ENCODE measurements around the gene TCEANC2.

TCEANC2 gene

DNA sequence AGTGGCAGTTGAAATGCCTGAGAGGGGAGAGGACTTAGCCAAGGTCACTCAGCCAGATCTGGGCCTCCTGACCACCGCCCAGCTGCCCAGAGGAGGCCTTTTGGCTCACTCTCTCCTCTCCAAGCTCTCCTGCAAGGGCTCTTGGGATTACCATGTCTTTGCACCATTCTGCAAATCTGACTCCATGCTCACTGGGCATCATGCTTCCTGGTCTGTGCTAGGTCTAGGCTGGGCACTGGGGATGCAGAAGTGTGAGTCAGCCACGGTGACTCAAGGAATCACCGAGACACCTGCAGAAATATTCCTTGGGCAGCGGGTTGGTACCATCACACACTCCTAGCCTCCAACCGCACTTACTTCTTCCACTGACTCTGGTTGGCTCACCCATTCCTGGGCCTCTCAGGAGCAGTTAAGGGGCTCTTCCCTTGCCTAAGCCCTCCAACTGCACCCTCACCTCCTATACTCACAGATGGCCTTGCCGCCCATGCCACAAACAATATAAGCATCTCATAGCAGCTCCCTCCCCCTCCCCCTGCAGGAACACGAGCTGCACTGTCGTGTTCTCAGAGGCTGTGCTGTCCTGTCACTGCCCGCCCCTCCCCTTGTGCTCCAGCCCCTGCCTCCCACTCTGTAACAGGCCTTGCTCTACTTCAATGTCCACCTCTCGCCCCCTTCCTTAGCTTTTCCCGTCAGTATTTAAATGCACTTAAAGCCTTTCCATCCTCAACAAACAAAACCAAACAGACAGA is 64.6 kb downstream of the TCEANC2 start:
- no peak overlapping the region for H3K4me3 ChIP-seq (ENCODE audit: low read length)
- H3K27ac ChIP-seq (ENCODE audit: low read depth, low read length), result no peak overlapping the region
- TF ChIP-seq, protein P1, sequence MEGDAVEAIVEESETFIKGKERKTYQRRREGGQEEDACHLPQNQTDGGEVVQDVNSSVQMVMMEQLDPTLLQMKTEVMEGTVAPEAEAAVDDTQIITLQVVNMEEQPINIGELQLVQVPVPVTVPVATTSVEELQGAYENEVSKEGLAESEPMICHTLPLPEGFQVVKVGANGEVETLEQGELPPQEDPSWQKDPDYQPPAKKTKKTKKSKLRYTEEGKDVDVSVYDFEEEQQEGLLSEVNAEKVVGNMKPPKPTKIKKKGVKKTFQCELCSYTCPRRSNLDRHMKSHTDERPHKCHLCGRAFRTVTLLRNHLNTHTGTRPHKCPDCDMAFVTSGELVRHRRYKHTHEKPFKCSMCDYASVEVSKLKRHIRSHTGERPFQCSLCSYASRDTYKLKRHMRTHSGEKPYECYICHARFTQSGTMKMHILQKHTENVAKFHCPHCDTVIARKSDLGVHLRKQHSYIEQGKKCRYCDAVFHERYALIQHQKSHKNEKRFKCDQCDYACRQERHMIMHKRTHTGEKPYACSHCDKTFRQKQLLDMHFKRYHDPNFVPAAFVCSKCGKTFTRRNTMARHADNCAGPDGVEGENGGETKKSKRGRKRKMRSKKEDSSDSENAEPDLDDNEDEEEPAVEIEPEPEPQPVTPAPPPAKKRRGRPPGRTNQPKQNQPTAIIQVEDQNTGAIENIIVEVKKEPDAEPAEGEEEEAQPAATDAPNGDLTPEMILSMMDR (IDR thresholded peaks at IDR 0.05; ENCODE audit: low read depth, low read length, poor library complexity, severe bottlenecking), result no peak
- no peak for TF ChIP-seq EZH2phosphoT487 (IDR thresholded peaks at IDR 0.05; ENCODE audit: borderline replicate concordance, low read length)
- H3K36me3 ChIP-seq (ENCODE audit: control insufficient read depth, low read length), result no peaks in the 10 kb centered on the region
- H3F3A ChIP-seq (ENCODE audit: control insufficient read depth, insufficient read depth), result no peaks in the 10 kb centered on the region
- no peaks in the 10 kb centered on the region for H3K9me3 ChIP-seq (ENCODE audit: control insufficient read depth, insufficient read depth, low read length)
- no peak overlapping the region for H3K4me2 ChIP-seq (ENCODE audit: low read length)
- no peaks in the 10 kb centered on the region for H3K79me2 ChIP-seq (ENCODE audit: control insufficient read depth, low read length)
- H3K27me3 ChIP-seq (ENCODE audit: control insufficient read depth, low read length), result peaks cover 5% of the 10 kb centered on the region; the same call in 1 of the 2 replicates
- no peaks in the 10 kb centered on the region for H3K9me2 ChIP-seq (replicated peaks; ENCODE audit: control insufficient read depth, low read length)
- no peaks in the 10 kb centered on the region for H3K4me1 ChIP-seq (ENCODE audit: control insufficient read depth, low read length)
- H4K20me1 ChIP-seq (ENCODE audit: control insufficient read depth, insufficient read depth, low read depth, low read length), result no peaks in the 10 kb centered on the region

DNA sequence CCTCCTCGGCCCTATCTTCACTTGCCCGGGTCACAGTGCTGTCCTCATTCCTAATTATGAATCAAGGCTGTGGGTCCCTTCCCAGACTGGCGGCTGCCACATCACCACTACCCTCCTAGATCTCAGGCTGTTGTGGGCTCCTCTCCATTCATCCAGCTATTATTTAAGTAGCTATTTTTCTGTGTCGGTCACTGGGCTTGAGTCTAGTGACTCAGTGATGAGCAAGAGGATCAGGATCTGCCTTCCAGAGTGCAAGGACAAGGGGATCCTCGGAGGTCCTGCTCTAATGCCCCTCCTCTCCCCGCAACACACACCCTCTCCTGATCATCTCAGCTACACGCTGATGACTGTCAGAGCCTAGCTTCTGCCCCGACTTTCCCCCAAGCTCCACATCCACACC is 65.3 kb downstream of the TCEANC2 start:
- H3K4me2 ChIP-seq (ENCODE audit: low read length), result no peak overlapping the region
- H3K27ac ChIP-seq (ENCODE audit: low read depth, low read length), result no peak overlapping the region

DNA sequence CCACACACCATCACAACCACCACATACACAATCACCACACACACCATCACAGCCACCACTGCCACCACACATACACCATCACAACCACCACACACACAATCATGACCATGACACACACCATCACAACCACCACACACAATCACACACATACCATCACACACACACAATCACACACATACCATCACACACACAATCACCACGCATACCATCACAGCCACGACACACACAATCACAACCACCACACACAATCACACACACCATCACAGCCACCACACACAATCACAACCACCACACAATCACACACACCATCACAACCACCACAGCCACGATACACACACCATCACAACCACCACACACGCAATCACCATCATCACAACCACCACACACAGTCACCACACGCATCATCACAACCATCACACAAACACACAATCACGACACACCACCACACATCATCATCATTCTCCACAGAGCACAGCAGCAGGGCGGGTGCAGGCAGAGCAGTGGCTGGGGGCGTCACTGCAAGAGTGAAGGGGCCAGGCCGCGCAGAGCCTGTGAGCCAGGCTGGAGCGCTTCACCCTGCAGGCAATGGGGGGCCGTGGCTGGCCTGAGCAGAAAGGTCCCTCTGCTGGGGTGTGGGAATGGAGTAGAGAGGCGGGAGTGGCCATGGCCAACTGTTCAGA is 66.8 kb downstream of the TCEANC2 start:
- no peak overlapping the region for H3K4me3 ChIP-seq (ENCODE audit: low read length)
- TF ChIP-seq EZH2phosphoT487 (IDR thresholded peaks at IDR 0.05; ENCODE audit: borderline replicate concordance, low read length), result no peak
- TF ChIP-seq, protein P1 (IDR thresholded peaks at IDR 0.05; ENCODE audit: low read depth, low read length, poor library complexity, severe bottlenecking), result no peak
- H3K27me3 ChIP-seq (ENCODE audit: control insufficient read depth, low read length), result peaks cover 5% of the 10 kb centered on the region; the same call in 1 of the 2 replicates
- no peaks in the 10 kb centered on the region for H3K36me3 ChIP-seq (ENCODE audit: control insufficient read depth, low read length)
- H3K4me2 ChIP-seq (ENCODE audit: low read length), result no peak overlapping the region
- H3K9me3 ChIP-seq (ENCODE audit: control insufficient read depth, insufficient read depth, low read length), result no peaks in the 10 kb centered on the region
- no peaks in the 10 kb centered on the region for H4K20me1 ChIP-seq (ENCODE audit: control insufficient read depth, insufficient read depth, low read depth, low read length)
- H3K9me2 ChIP-seq (replicated peaks; ENCODE audit: control insufficient read depth, low read length), result no peaks in the 10 kb centered on the region
- H3K27ac ChIP-seq (ENCODE audit: low read depth, low read length), result no peak overlapping the region
- no peaks in the 10 kb centered on the region for H3K79me2 ChIP-seq (ENCODE audit: control insufficient read depth, low read length)
- no peaks in the 10 kb centered on the region for H3F3A ChIP-seq (ENCODE audit: control insufficient read depth, insufficient read depth)
- H3K4me1 ChIP-seq (ENCODE audit: control insufficient read depth, low read length), result peaks cover 2% of the 10 kb centered on the region; the same call in 1 of the 2 replicates

More for the DNA sequence above, 65.3 kb downstream of the TCEANC2 start:
- no peaks in the 10 kb centered on the region for H4K20me1 ChIP-seq (ENCODE audit: control insufficient read depth, insufficient read depth, low read depth, low read length)
- H3K9me2 ChIP-seq (replicated peaks; ENCODE audit: control insufficient read depth, low read length), result no peaks in the 10 kb centered on the region
- H3K27me3 ChIP-seq (ENCODE audit: control insufficient read depth, low read length), result peaks cover 5% of the 10 kb centered on the region; the same call in 1 of the 2 replicates
- no peak for TF ChIP-seq EZH2phosphoT487 (IDR thresholded peaks at IDR 0.05; ENCODE audit: borderline replicate concordance, low read length)
- TF ChIP-seq, protein P1 (IDR thresholded peaks at IDR 0.05; ENCODE audit: low read depth, low read length, poor library complexity, severe bottlenecking), result no peak
- no peaks in the 10 kb centered on the region for H3K79me2 ChIP-seq (ENCODE audit: control insufficient read depth, low read length)
- no peaks in the 10 kb centered on the region for H3K36me3 ChIP-seq (ENCODE audit: control insufficient read depth, low read length)
- H3K4me1 ChIP-seq (ENCODE audit: control insufficient read depth, low read length), result no peaks in the 10 kb centered on the region
- no peaks in the 10 kb centered on the region for H3K9me3 ChIP-seq (ENCODE audit: control insufficient read depth, insufficient read depth, low read length)
- no peak overlapping the region for H3K4me3 ChIP-seq (ENCODE audit: low read length)
- H3F3A ChIP-seq (ENCODE audit: control insufficient read depth, insufficient read depth), result no peaks in the 10 kb centered on the region

Data from DOHH2 (cell line).